Left ventricle myocardium inferior (tissue), 1 donor: ENCODE measurements around the gene CYP2W1. TPM values are rescaled to one million over a fixed set of nuclear protein-coding genes. Genes with fewer than 3 reads are reported as not detected.

Source experiments
- DNase-seq: peaks from one replicate; pipeline ENCODE4 v3.0.0-alpha.2; 2020
- H3K27ac ChIP-seq: fragments of 200-600 bp; replicated peaks from 2 replicates; pipeline ENCODE4 v1.8.0; 2021
- H3K27me3 ChIP-seq: fragments of 200-600 bp; 2 replicates; pipeline ENCODE4 v1.8.0; 2021; ENCODE audit warnings: low read depth
- H3K36me3 ChIP-seq: fragments of 200-600 bp; 2 replicates; pipeline ENCODE4 v1.8.0; 2021
- H3K4me1 ChIP-seq: fragments of 200-600 bp; 2 replicates; pipeline ENCODE4 v1.8.0; 2021
- H3K4me3 ChIP-seq: fragments of 200-600 bp; 2 replicates; pipeline ENCODE4 v1.8.0; 2021; ENCODE audit warnings: mild to moderate bottlenecking, moderate library complexity
- H3K9me3 ChIP-seq: fragments of 200-600 bp; replicated peaks from 2 replicates; pipeline ENCODE4 v1.8.0; 2021
- CTCF ChIP-seq: fragments of 200-600 bp; IDR thresholded peaks from 2 replicates; pipeline ENCODE4 v1.8.0; 2021; ENCODE audit warnings: antibody characterized with exemption, mild to moderate bottlenecking, borderline replicate concordance
- intact Hi-C: fragments of 100-400 bp; cut with micrococcal nuclease; formaldehyde crosslinking; loops from one replicate; pipeline ENCODE4 v1.11.0; 2022
- total RNA-seq: library from RNA; stranded (reverse); fragmentation: NEBNext Ultra II Directional; extraction: Animal tissue kit (Norgen Biotek cat#: 25700); gene quantifications from one replicate; pipeline ENCODE4 v1.2.1, GENCODE V29; 2021
- donor health status: DM: no; HTN: yes; CAD: no; lungs with severe emphysema.

The CYP2W1 gene
- total RNA-seq, 1 donor from 2014 or later, result not detected

- no peaks in the 10 kb centered on the region for H3K36me3 ChIP-seq
- intact Hi-C loops, result no loop called here
- no peak for DNase-seq
- no peaks in the 10 kb centered on the region for H3K9me3 ChIP-seq
- peaks cover 42% of the 10 kb centered on the region for H3K27me3 ChIP-seq
- H3K4me3 ChIP-seq, result no peak overlapping the region
- peaks cover 27% of the 10 kb centered on the region for H3K4me1 ChIP-seq
- no peak for TF ChIP-seq CTCF
- no peak overlapping the region for H3K27ac ChIP-seq
Measured at GRCh38 chr7:990352-990932, 7.5 kb downstream of the CYP2W1 start.

- peaks cover 27% of the 10 kb centered on the region for H3K4me1 ChIP-seq
- no peak overlapping the region for H3K4me3 ChIP-seq
- no peak overlapping the region for H3K27ac ChIP-seq
- DNase-seq, result no peak
- H3K27me3 ChIP-seq, result peaks cover 35% of the 10 kb centered on the region
- TF ChIP-seq CTCF, result no peak
- peaks cover 3% of the 10 kb centered on the region for H3K36me3 ChIP-seq
- H3K9me3 ChIP-seq, result no peaks in the 10 kb centered on the region
- intact Hi-C loops, result no loop called here
Measured at GRCh38 chr7:990933-991728, 8.2 kb downstream of the CYP2W1 start.

GRCh38 chr7:991729-992656 lies 9.0 kb downstream of the CYP2W1 start:
- H3K27ac ChIP-seq, result no peak overlapping the region
- H3K9me3 ChIP-seq, result no peaks in the 10 kb centered on the region
- no peak for TF ChIP-seq CTCF
- H3K4me1 ChIP-seq, result peaks cover 27% of the 10 kb centered on the region
- intact Hi-C loops, result loop anchor here (2.0 kb wide), 1 partner anchor 73 kb away; no protein-coding TSS in a partner anchor
- DNase-seq, result no peak
- H3K4me3 ChIP-seq, result no peak overlapping the region
- H3K36me3 ChIP-seq, result peaks cover 9% of the 10 kb centered on the region
- peaks cover 26% of the 10 kb centered on the region for H3K27me3 ChIP-seq

- intact Hi-C loops, result loop anchor here (2.0 kb wide), 1 partner anchor 72 kb away; no protein-coding TSS in a partner anchor
- Histone ChIP-seq H3K27ac (no peak overlapping the region), H3K9me3 (no peaks in the 10 kb centered on the region), H3K4me3 (no peak overlapping the region), H3K4me1 (peaks cover 27% of the 10 kb centered on the region), H3K27me3 (peaks cover 16% of the 10 kb centered on the region), H3K36me3 (peaks cover 19% of the 10 kb centered on the region)
- peak; percentile 95 for DNase-seq
- TF ChIP-seq CTCF, result peak; percentile 100
Measured at GRCh38 chr7:992709-993607, 10.0 kb downstream of the CYP2W1 start.
